ENCODE data around the gene ANO3.

- TF ChIP-seq, protein P1, sequence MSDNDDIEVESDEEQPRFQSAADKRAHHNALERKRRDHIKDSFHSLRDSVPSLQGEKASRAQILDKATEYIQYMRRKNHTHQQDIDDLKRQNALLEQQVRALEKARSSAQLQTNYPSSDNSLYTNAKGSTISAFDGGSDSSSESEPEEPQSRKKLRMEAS (IDR thresholded peaks at IDR 0.05), result no peak
- no peak for TF ChIP-seq CTCF (IDR thresholded peaks at IDR 0.05; ENCODE audit: low read depth, low read length, missing input control)
- no peak for TF ChIP-seq ZBTB33 (IDR thresholded peaks at IDR 0.05)
- TF ChIP-seq RAD21 (IDR thresholded peaks at IDR 0.05), result no peak
- TF ChIP-seq HNF4G (IDR thresholded peaks at IDR 0.05), result no peak
- no peak for TF ChIP-seq YY1 (IDR thresholded peaks at IDR 0.05)
Observed at GRCh38 chr11:26377619-26378018, 45.7 kb downstream of the ANO3 start.
